Parathyroid adenoma (tissue), 2 donors: ENCODE results near the gene TMEM165.

Experiments
- H2AFZ ChIP-seq: fragments of 300-600 bp; sonication (generic); one replicate; pipeline ENCODE4 v1.7.0; 2017; ENCODE audit warnings: antibody characterized with exemption, mild to moderate bottlenecking
- H3K27ac ChIP-seq: fragments of 300-600 bp; sonication (generic); one replicate; pipeline ENCODE4 v1.7.0; 2017
- H3K27me3 ChIP-seq: fragments of 300-600 bp; sonication (generic); one replicate; pipeline ENCODE4 v1.7.0; 2017; ENCODE audit warnings: low read length; ENCODE audit not compliant: control insufficient read depth, insufficient read depth
- H3K36me3 ChIP-seq: fragments of 300-600 bp; sonication (generic); one replicate; pipeline ENCODE4 v1.7.0; 2017; ENCODE audit warnings: low read length; ENCODE audit not compliant: control insufficient read depth, insufficient read depth
- H3K4me1 ChIP-seq: fragments of 300-600 bp; sonication (generic); one replicate; pipeline ENCODE4 v1.7.0; 2017; ENCODE audit warnings: control low read depth
- H3K4me2 ChIP-seq: fragments of 300-600 bp; sonication (generic); one replicate; pipeline ENCODE4 v1.7.0; 2017; ENCODE audit warnings: low read length
- H3K4me3 ChIP-seq: fragments of 300-600 bp; sonication (generic); one replicate; pipeline ENCODE4 v1.7.0; 2017; ENCODE audit warnings: low read depth, low read length
- H3K79me2 ChIP-seq: fragments of 300-600 bp; sonication (generic); one replicate; pipeline ENCODE4 v1.7.0; 2017; ENCODE audit warnings: control low read depth
- H3K9ac ChIP-seq: fragments of 300-600 bp; sonication (generic); one replicate; pipeline ENCODE4 v1.7.0; 2017; ENCODE audit warnings: mild to moderate bottlenecking
- H3K9me3 ChIP-seq: fragments of 300-600 bp; sonication (generic); one replicate; pipeline ENCODE4 v1.7.0; 2017; ENCODE audit warnings: low read length; ENCODE audit not compliant: control insufficient read depth
- CTCF ChIP-seq: fragments of 300-600 bp; sonication (generic); IDR thresholded peaks from one replicate; pipeline ENCODE4 v1.7.0; 2017; ENCODE audit warnings: antibody characterized with exemption, mild to moderate bottlenecking
- donor health status: primary hyperparathyroidism.

Gene TMEM165

GRCh38 chr4:55378617-55379467, 16.9 kb upstream of the TMEM165 start:
- Histone ChIP-seq H2AFZ (no peak overlapping the region), H3K4me2 (no peak overlapping the region), H3K9ac (no peak overlapping the region), H3K36me3 (no peaks in the 10 kb centered on the region), H3K4me1 (no peaks in the 10 kb centered on the region), H3K27me3 (no peaks in the 10 kb centered on the region), H3K9me3 (no peaks in the 10 kb centered on the region), H3K4me3 (no peak overlapping the region), H3K79me2 (no peaks in the 10 kb centered on the region), H3K27ac (no peak overlapping the region)
- no peak for TF ChIP-seq CTCF

- Histone ChIP-seq H3K9ac (no peak overlapping the region), H3K36me3 (no peaks in the 10 kb centered on the region), H3K4me2 (no peak overlapping the region), H3K79me2 (no peaks in the 10 kb centered on the region), H3K27ac (no peak overlapping the region), H3K4me1 (no peaks in the 10 kb centered on the region), H3K4me3 (no peak overlapping the region), H3K9me3 (no peaks in the 10 kb centered on the region), H3K27me3 (no peaks in the 10 kb centered on the region), H2AFZ (no peak overlapping the region)
- TF ChIP-seq CTCF, result no peak
Observed at GRCh38 chr4:55380576-55380975, 15.2 kb upstream of the TMEM165 start.

- no peaks in the 10 kb centered on the region for H3K36me3 ChIP-seq
- no peak overlapping the region for H2AFZ ChIP-seq
- no peaks in the 10 kb centered on the region for H3K4me1 ChIP-seq
- no peaks in the 10 kb centered on the region for H3K27me3 ChIP-seq
- no peak overlapping the region for H3K4me3 ChIP-seq
- H3K27ac ChIP-seq, result no peak overlapping the region
- H3K9me3 ChIP-seq, result no peaks in the 10 kb centered on the region
- H3K4me2 ChIP-seq, result no peak overlapping the region
- no peaks in the 10 kb centered on the region for H3K79me2 ChIP-seq
- TF ChIP-seq CTCF, result no peak
- H3K9ac ChIP-seq, result no peak overlapping the region
Observed at GRCh38 chr4:55381502-55381901, 14.3 kb upstream of the TMEM165 start.

- no peaks in the 10 kb centered on the region for H3K9me3 ChIP-seq
- no peak overlapping the region for H2AFZ ChIP-seq
- no peaks in the 10 kb centered on the region for H3K79me2 ChIP-seq
- H3K4me2 ChIP-seq, result no peak overlapping the region
- no peak overlapping the region for H3K4me3 ChIP-seq
- no peaks in the 10 kb centered on the region for H3K27me3 ChIP-seq
- no peaks in the 10 kb centered on the region for H3K36me3 ChIP-seq
- H3K9ac ChIP-seq, result no peak overlapping the region
- no peak for TF ChIP-seq CTCF
- no peak overlapping the region for H3K27ac ChIP-seq
- H3K4me1 ChIP-seq, result no peaks in the 10 kb centered on the region
Observed at GRCh38 chr4:55382488-55383003, 13.2 kb upstream of the TMEM165 start.
